ENCODE measurements around the gene USHBP1.
"Not testable (repeated sequence)": the region's sequence is repeated elsewhere in the genome, so short reads cannot be mapped to it uniquely, and the experiment has no call there.

Gene USHBP1

GRCh38 chr19:17264641-17264979 lies at the start of gene USHBP1:
Gene USHBP1, minus strand, starts transcription at chr19:17264745. Its CDS starts 446 bp downstream, at chr19:17264299.
- DNase-seq (ENCODE audit: low spot score) = no peak

GRCh38 chr19:17314007-17314593 lies 49.6 kb upstream of the USHBP1 start:
- DNase-seq (ENCODE audit: low spot score) = peak; percentile 66

- DNase-seq (ENCODE audit: low spot score) = no peak
Measured at GRCh38 chr19:17312189-17313113, 47.9 kb upstream of the USHBP1 start.

GRCh38 chr19:17311455-17312188 lies 47.1 kb upstream of the USHBP1 start:
- no peak for DNase-seq (ENCODE audit: low spot score)

GRCh38 chr19:17309965-17310461 lies 45.5 kb upstream of the USHBP1 start:
- DNase-seq (ENCODE audit: low spot score) = no peak

- DNase-seq (ENCODE audit: low spot score) = peak; percentile 100
Measured at GRCh38 chr19:17309198-17309964, 44.8 kb upstream of the USHBP1 start, which contains the start of gene DDA1. Gene DDA1, plus strand, starts transcription at chr19:17309563. Its CDS starts 92 bp downstream, at chr19:17309655.

- no peak for DNase-seq (ENCODE audit: low spot score)
Measured at GRCh38 chr19:17307876-17308377, 43.4 kb upstream of the USHBP1 start.

- DNase-seq (ENCODE audit: low spot score) = no peak
Measured at GRCh38 chr19:17306285-17306714, 41.8 kb upstream of the USHBP1 start.

GRCh38 chr19:17305517-17306284 lies 41.2 kb upstream of the USHBP1 start, which contains the start of gene MRPL34:
Gene MRPL34, plus strand, starts transcription at chr19:17305872. Its CDS starts 21 bp downstream, at chr19:17305893.
- peak; percentile 99 for DNase-seq (ENCODE audit: low spot score)

GRCh38 chr19:17305216-17305516 lies 40.6 kb upstream of the USHBP1 start:
- DNase-seq (ENCODE audit: low spot score) = no peak

GRCh38 chr19:17304386-17305215 lies 40.1 kb upstream of the USHBP1 start:
- no peak for DNase-seq (ENCODE audit: low spot score)

- DNase-seq (ENCODE audit: low spot score) = no peak
Measured at GRCh38 chr19:17303940-17304267, 39.4 kb upstream of the USHBP1 start.

GRCh38 chr19:17303167-17303939 lies 38.8 kb upstream of the USHBP1 start, which contains the start of gene ABHD8:
Gene ABHD8, minus strand, starts transcription at chr19:17303425. Its CDS starts 1,809 bp downstream, at chr19:17301616.
- peak; percentile 93 for DNase-seq (ENCODE audit: low spot score)

GRCh38 chr19:17302391-17303166 lies 38.0 kb upstream of the USHBP1 start:
- no peak for DNase-seq (ENCODE audit: low spot score)

- no peak for DNase-seq (ENCODE audit: low spot score)
Measured at GRCh38 chr19:17300992-17301619, 36.6 kb upstream of the USHBP1 start.

GRCh38 chr19:17296976-17297375 lies 32.4 kb upstream of the USHBP1 start:
- no peak for DNase-seq (ENCODE audit: low spot score)

- no peak for DNase-seq (ENCODE audit: low spot score)
Measured at GRCh38 chr19:17296273-17296672, 31.7 kb upstream of the USHBP1 start.

- DNase-seq (ENCODE audit: low spot score) = not testable (repeated sequence)
Measured at GRCh38 chr19:17295551-17295950, 31.0 kb upstream of the USHBP1 start.

Data from hematopoietic multipotent progenitor cell treated with erythropoietin and hydrocortisone succinate and interleukin-3 and kit ligand, for 15 days (in vitro differentiated cells).